Medulla oblongata (tissue), 1 donor: ENCODE results near the gene TMCO1.
A peak's percentile ranks its signal among the peaks of the same experiment; 100 is the strongest.
"Not testable (repeated sequence)": the region's sequence is repeated elsewhere in the genome, so short reads cannot be mapped to it uniquely, and the experiment has no call there.

Source experiments
- DNase-seq: peaks from one replicate; pipeline ENCODE4 v3.0.0-alpha.2; 2015; ENCODE audit errors: extremely low spot score

Gene TMCO1

DNA sequence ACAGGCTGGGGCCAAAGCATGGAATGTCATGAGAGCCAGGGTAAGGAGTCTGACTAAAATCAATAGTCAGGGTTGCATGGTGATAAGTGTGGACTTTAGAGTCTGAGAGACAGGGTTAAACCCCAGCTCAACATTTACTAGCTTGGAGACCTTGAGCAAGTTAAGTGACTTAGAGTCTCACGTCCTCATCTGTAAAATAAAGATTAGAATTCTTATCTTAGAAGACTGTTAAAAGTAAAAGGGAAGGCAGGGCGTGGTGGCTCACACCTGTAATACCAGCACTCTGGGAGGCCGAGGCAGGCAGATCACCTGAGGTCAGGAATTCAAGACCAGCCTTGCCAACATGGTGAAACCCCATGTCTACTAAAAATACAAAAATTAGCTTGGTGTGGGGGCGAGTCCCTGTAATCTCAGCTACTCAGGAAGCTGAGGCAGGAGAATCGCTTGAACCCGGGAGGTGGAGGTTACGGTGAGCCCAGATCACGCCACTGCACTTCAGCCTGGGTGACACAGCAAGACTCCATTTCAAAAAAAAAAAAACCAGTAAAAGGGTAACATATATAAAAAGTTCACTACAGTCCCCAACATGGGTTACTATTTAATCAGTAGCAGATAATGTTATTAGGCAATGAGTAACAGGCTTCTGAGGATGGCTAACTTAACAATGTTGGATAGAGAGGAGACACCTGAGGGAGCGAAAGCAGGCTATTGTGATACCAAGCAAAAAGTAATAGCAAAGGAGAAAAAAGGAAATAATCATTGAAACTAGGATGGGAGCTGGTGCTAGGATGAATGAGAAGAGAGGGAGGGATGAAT, 20.8 kb downstream of the TMCO1 start:
- no peak for DNase-seq

DNA sequence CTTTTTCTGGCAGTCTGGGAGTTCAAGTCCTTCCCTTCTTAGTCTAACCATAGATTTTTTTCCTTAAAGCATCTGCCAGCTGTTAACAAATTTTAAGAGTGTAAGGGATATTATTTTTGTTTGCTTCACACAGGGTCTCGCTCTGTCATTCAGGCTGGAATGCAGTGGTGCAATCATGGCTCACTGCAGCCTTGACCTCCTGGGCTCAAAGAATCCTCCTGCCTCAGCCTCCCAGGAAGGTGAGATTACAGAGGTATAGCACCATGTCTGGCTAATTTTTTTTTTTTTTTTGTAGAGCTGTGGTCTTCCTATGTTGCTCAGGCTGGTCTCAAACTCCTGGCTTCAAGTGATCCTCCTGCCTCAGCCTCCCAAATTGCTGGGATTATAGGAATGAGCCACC, 23.8 kb downstream of the TMCO1 start:
- DNase-seq = not testable (repeated sequence)

DNA sequence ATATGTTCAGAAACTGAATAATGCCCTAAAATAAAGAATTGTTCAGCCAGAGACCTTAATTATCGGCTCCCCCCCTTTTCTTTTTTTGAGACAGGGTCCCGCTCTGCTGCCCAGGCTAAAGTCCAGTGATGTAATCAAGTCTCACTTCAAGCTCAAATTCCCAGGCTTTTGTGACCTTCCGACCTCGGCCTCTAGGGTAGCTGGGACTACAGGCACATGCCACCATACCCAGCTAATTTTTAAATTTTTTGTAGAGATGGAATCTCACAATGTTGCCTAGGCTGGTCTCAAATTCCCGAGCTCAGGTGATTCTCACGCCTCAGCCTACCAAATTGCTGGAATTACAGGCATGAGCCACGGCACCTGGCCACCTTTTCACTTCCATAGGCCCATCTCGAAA, 26.5 kb downstream of the TMCO1 start:
- no peak for DNase-seq

DNA sequence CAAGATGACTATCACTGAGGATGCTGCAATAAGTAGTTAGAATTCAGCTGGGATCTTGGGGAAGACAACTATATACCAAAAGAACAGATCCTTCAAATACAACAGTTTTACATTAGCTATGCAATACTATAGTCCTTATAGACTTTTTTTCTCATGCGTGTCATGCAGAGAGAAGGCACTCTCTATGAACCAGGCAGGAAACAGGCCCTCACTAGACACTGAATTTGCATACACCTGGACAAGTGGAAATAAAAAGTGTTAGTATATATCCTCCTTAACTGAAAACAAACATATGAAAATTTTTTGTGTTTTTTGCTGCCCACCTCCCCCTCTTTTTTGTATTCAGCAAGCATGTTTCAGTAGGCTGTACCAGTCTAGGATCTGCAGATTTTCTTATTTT, 29.9 kb downstream of the TMCO1 start:
- DNase-seq = no peak

DNA sequence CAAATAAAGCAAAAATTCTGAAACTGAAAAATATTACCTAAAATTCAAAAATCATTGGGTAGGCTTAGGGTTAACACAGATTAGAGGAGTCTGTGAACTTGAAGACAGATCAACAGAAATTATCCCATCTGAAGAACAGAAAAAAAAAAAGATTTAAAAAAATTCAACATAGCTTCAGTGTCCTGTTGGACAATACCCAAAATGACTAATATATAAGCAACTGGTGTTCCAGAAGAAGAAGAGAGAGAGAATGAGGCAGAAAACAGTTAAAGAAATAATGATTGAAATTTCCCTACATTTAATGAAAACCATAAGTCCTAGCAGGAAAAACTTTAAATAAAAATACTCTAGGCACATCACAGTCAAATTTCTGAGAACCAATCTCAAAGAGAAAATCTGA, 31.5 kb downstream of the TMCO1 start:
- DNase-seq = no peak

DNA sequence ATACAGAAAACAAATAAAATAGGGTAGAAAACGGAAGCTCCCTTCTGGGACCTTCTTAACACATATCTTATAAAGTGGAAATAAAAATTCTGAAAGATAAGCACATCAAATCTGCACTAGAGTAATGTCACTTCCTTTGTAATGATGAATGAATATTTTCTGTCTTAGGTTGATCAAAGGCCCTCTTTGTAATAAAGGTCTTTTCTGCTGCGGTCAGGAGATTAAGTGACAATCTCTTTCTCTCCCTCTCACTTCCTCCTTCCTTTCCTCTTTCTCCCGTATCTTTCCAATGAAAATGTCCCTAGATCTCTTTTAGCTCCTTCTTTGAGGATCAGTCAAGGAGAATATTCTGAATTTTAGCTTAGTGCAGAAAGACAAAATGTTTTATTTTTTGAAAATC, 33.8 kb downstream of the TMCO1 start:
- DNase-seq = no peak

DNA sequence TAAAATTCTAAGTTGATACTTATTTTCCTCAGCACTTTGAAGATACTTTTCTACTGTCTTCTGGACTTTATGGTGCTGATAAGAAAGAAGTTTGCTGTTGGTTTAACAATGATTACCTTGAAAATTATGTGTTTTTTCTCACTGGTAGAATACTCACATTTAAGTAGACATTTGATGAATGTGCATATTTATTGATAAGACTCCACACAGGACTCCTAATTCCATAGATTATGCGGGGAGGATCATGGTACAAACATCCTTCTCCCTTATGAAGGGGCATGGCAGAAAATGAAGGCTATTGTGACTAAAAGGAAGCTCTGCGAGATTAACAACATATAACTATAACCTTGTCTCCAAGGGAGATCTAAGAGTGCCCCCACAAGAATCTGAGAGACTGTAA, 41.8 kb downstream of the TMCO1 start:
- no peak for DNase-seq

DNA sequence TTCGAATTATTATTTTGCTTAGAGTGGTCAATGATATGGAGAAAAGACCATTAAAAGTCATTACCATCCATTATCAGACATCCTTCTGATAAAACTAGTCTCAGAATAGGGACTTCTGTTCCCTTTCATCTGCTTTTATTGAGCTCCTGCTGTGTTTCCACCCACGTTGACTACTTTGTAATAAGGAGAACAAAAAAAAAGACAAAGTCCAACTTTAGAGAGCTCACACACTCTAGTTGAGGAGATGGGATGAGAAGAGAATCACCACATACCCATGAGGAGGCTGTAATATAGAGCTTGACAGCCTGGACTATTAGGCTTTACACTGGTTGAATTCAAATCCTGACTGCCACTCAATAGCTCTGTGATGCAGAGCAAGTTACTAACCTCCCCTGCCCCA, 42.5 kb downstream of the TMCO1 start:
- no peak for DNase-seq

DNA sequence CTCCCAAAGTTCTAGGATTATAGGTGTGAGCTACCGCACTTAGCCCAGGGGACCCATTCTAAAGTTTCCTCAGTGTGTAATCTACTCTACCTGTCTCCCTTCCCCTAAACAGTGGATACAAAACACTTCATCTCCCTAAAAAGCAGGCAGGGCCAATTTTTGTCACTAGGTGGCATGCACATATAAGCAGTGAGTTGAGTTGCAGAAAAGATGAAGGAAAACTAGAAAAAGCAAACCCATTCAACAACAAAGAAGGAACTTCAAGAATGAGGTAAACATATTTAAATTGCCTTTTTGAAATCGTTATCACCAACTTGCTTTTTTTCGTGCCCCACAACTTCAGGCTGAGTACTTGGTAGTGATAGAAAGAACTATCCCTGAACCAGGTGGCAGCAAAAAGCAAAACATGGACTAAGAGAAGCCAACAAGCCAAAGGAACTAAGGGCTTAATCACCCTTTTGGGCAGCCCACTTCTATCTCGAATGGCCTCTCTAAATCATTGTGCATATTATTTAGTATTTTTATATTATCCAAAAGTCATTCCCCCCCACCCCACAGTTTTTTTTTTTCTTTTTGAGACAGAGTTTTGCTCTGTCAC, 50.7 kb downstream of the TMCO1 start:
- DNase-seq = peak; percentile 77

DNA sequence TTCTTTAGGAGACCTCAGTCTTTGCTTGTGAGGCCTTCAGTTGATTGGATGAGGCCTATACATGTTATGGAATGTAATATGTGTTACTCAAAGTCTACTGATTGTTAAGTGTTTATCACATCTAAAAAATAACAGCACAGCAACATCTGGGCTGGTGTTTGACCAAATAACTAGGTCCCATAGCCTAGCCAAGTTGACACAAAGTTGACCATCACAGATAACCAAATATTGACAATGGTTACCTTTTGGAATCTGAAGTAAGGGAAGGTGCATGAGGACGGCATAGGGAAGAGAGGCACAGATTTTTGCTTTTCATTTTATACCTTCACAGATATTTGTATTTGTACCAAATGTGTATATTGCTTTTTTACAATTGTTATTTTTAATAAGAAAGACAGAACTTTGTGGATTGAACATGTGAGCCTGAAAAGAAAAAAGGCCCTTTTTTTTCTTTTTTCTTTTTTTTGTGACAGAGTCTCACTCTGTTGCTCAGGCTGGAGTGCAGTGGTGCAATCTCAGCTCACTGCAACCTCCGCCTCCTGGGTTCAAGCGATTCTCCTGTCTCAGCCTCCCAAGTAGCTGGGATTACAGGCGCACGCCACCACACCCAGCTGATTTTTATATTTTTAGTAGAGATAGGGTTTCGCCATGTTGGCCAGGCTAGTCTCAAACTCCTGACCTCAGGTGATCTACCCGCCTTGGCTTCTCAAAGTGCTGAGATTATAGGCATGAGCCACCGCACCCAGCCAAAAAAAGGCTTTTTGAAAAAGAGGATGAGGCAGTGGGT, 52.2 kb downstream of the TMCO1 start:
- DNase-seq = not testable (repeated sequence)

DNA sequence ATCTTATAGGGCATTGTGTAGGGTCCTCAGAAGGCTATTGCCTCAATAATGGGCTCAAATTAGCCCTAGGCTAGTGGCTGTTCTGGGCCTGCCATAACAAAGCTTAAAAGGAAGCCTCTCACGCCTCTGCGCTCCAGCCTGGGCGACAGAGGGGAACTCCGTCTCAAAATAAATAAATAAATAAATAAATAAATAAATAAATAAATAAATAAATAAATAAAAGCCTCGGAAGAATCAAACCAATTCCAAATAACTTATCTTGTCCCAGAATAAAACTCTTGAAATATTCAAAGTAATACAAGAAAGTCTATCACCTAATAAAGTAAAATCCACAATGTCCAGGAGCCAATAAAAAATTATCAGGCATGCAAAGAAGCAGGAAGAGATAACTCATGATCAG, 55.9 kb downstream of the TMCO1 start:
- no peak for DNase-seq

DNA sequence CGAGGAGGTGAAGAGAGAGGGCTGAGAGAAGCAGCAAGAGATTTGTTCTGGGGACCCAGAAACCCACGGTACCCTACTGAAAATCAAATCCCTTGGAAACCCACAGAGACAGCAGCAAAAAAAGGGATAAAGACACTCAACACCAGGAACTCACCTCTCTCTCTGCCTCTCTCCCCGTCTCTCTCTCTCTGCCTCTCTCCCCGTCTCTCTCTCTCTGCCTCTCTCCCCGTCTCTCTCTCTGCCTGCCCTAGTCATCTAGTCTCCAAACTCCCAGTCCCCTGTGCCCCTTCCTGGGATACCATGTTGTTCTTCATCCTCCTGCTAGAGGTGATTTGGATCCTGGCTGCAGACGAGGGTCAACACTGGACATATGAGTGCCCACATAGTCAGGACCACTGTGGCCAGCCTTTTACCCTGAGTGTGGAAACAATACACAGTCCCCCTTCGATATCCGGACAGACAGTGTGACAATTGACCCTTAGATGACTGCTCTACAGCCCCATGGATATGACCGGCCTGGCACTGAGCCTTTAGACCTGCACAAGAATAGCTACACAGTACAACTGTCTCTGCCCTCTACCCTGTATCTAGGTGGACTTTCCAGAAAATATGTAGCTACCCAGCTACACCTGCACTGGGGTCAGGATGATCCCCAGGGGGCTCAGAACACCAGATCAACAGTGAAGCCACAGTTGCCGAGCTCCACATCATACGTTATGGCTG, 60.5 kb downstream of the TMCO1 start:
- no peak for DNase-seq

DNA sequence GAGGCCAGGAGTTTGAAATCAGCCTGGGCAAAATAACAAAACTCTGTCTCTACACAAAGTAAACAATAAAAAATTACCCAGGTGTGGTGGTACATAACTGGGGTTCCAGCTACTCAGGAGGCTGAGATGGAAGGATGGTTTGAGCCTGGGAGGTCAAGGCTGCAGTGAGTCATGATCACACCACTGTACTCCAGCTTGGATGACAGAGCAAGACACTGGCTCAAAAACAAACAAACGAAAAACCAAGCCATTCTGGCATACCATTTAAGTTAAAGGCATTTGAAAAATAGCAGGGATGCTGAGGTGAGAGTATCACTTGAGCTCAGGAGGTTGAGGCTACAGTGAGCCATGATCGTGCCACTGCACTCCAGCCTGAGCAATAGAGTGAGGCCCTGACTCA, 65.0 kb downstream of the TMCO1 start:
- DNase-seq = no peak

DNA sequence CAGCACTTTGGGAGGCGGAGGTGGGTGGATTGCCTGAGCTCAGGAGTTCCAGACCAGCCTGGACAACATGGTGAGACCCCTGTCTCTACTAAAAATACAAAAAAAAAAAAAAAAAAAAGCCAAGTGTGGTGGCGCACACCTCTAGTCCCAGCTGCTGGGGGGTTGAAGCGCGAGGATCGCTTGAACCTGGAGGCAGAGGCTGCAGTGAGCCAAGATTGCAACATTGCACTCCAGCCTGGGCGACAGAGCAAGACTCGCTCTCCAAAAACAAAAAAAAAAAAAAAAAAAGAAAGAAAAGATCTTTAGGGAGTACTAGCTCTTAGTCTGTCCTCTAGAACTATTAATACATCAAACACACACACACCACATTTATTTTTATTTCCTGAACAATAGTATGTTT, 66.7 kb downstream of the TMCO1 start:
- not testable (repeated sequence) for DNase-seq

DNA sequence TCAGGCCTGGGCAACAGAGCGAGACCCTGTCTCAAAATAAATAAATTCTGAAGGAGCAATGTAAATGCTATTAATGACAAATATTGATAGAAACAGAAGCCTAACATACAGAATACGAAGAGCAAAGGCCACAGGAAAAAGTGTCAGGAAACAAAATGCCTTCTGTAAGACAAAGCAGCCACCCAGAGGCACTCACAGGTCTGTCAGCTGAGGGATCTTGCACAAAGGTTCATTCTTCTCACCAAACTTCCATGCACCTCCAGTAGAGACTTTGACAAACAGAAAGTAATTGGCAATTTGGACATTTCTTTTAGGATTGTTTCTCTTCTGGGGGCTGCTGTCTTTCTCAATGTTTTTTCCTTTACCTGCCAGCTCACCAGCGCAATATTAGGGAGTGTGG, 69.1 kb downstream of the TMCO1 start:
- peak; percentile 9 for DNase-seq

DNA sequence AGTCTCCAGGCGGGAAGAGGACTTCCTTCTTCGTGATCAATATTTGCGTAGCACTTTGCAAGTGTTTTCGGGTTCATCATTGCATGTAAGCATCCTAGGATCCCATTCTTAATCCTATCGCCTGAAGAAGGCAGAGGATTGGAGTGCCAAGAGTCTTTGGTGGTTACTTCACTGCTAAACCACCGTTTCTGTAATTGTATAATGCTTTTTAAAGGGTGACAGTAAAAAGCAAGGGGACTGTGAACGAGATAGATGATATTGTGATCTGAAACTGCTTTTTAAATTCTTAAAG, 70.0 kb downstream of the TMCO1 start:
- no peak for DNase-seq

DNA sequence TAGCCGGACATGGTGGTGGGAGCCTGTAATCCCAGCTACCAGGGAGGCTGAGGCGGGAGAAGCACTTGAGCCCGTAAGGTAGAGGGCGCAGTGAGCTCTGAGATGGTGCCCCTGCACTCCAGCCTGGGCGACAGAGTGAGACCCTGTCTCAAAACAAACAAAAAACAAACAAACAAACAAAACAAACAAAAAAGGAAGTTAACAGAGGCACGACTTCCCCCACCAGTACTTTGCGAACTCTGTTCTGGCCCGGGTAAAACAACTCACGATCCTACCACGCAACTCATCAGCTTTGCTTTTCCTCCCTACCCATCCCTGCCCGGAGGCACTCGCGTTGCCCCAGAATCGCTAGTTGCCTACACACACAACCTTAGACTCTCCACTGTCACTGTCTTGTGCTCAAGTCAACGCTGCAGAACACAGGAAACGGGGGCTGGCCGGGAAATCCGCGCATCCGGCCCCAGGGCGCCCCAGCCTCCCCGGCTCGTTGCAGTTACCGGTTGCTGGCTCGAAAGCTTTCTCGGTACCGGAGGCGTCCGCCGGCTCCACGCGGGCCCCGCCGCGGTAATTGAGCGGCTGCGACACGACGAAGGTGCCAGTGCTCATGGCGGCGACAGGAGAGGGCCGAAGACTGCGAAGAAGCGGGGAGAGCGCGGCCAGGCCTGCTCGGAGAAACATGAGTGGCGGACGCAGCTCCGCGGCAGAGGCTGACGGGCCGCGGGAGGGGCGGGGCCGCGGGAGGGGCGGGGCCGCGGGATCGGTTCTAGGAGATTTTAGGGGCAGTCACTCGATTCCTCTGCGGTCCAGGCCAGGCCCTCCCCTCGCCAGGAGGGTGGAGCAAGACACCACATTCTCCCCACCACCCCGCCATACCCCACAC, 70.5 kb downstream of the TMCO1 start, which contains the start of gene ALDH9A1:
TSS of gene ALDH9A1 (minus strand) at position 682 of the 880 bp plus-strand sequence. CDS start at position 678, 4 bp downstream.
- DNase-seq = peak; percentile 86

DNA sequence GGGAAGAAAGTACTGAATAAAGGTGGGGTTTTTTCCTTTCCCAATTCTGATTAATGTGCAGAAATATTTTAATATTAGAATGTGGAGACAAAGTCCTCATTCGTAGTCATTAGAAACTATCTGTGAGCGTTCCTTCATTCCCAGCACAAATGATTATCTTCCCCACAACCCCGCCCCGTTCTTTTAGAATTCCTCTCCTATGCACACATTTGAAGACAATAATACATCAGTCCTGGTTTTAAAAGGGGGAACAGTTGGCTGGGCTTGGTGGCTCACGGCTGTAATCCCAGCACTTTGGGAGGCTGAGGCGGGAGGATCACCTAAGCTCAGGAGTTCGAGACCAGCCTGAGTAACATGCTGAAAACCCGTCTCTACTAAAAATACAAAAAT, 71.2 kb downstream of the TMCO1 start:
- no peak for DNase-seq

DNA sequence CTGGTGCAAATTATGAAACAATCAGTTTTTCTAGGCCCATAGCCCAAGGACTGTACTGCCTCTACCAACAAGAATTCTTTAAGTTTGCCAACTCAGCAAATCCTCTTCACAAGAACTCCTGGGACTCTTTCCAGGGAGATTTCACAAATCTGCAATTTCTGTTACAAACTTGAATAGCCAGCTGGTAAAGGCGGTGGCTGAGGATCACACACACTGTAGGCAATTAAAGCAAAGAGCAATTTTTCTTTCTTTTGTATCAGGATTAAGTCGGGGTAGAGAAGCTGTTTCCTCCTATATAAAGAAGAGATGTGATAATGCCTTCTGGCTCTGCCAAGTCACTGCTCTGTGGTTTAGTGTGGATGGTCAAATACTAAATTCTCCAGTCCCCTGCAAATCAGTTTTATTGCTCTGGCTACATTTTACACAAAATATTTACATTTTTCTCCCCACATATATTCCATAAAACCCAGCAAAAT, 72.0 kb downstream of the TMCO1 start:
- peak; percentile 77 for DNase-seq

DNA sequence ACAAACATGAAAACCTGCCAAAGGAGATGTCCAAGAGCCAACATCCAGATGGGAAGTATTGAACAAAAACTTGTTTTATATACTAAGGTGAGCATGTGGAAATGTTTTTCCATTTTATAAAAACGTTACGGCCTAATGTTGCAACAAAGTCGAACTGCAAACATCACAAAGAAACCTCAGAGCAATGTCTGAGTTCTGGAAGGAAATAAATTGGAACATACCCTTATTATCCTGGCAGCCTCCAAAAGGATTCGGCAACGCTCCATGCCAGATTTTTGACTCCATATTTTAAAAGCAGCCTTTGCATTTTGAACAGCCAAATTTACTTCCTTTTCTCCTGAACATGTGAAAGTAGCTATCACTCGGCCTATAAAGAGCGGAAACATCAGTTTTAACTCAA, 73.6 kb downstream of the TMCO1 start:
- peak; percentile 18 for DNase-seq

DNA sequence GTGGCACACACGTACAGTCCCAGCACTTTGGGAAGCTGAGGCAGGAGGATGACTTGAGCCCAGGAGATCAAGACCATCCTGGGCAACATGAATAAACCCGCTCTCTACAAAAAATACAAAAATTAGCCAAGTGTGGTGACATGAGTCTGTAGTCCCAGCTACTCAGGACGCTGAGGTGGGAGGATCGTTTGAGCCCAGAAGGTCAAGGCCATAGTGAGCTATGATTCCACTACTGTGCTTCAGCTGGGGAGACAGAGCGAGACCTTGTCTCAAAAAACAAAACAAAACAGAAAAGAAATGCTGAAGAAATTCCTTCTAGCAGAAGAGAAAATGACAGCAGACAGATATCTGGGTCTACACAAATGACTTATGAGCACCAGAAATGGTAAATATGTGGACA, 80.6 kb downstream of the TMCO1 start:
- no peak for DNase-seq
